Stimulated activated CD4-positive, alpha-beta T cell treated with anti-CD3 and anti-CD28 coated beads, Interleukin-15, amount 100 ng/mL, for 1 hour (primary cell): ENCODE data around the gene MVB12B.

ENCODE experiments used
- DNase-seq, 2 donors: peaks; one replicate each; pipeline ENCODE4 v3.0.0-alpha.2; 2020; ENCODE audit warnings: low read depth in 1 of 2, low spot score in 1 of 2

MVB12B gene

GRCh38 chr9:126488881-126489404 is 162.3 kb downstream of the MVB12B start:
- DNase-seq: no peak

- DNase-seq: no peak
These were observed 163.1 kb downstream of the MVB12B start for GRCh38 chr9:126489581-126490213.

GRCh38 chr9:126490214-126490631 is 163.6 kb downstream of the MVB12B start:
- no peak for DNase-seq

- peak in 1 of 2 donors; percentile 21 for DNase-seq
These were observed 164.4 kb downstream of the MVB12B start for GRCh38 chr9:126490871-126491567.

- DNase-seq: no peak
These were observed 164.9 kb downstream of the MVB12B start for GRCh38 chr9:126491568-126491879.

GRCh38 chr9:126491949-126492348 is 165.3 kb downstream of the MVB12B start:
- DNase-seq: no peak

- DNase-seq: no peak
These were observed 167.6 kb downstream of the MVB12B start for GRCh38 chr9:126494264-126494663.

- DNase-seq: no peak
These were observed 168.1 kb downstream of the MVB12B start for GRCh38 chr9:126494746-126495145.

GRCh38 chr9:126495411-126496180 is 169.0 kb downstream of the MVB12B start:
- no peak for DNase-seq

- DNase-seq: no peak
These were observed 169.6 kb downstream of the MVB12B start for GRCh38 chr9:126496181-126496576.

- no peak for DNase-seq
These were observed 170.4 kb downstream of the MVB12B start for GRCh38 chr9:126496781-126497659.

GRCh38 chr9:126497660-126498275 is 171.1 kb downstream of the MVB12B start:
- DNase-seq: no peak

- no peak for DNase-seq
These were observed 171.7 kb downstream of the MVB12B start for GRCh38 chr9:126498331-126498730.

- DNase-seq: peak in 1 of 2 donors; percentile 34
These were observed 172.6 kb downstream of the MVB12B start for GRCh38 chr9:126499005-126499910.

- no peak for DNase-seq
These were observed 173.4 kb downstream of the MVB12B start for GRCh38 chr9:126499911-126500599.

- DNase-seq: peak; percentile 43 to 52
These were observed 174.2 kb downstream of the MVB12B start for GRCh38 chr9:126500600-126501382.

- DNase-seq: no peak
These were observed 175.0 kb downstream of the MVB12B start for GRCh38 chr9:126501383-126502331.
